GM18867 (cell line): ENCODE data around the gene CAPN9.
"Not testable (repeated sequence)": the region's sequence is repeated elsewhere in the genome, so short reads cannot be mapped to it uniquely, and the experiment has no call there.

Experiments
- ATAC-seq: cut with Tn5 transposase; IDR thresholded peaks from one replicate; pipeline ENCODE4 v1.9.1; 2021; ENCODE audit warnings: mild to moderate bottlenecking, moderate library complexity; ENCODE audit not compliant: unreplicated experiment

Gene CAPN9

GRCh38 chr1:230709619-230710542 lies 37.3 kb upstream of the CAPN9 start:
- ATAC-seq = no peak

GRCh38 chr1:230710543-230710904 lies 36.7 kb upstream of the CAPN9 start:
- no peak for ATAC-seq

GRCh38 chr1:230711245-230711644 lies 35.9 kb upstream of the CAPN9 start:
- ATAC-seq = no peak

- no peak for ATAC-seq
Observed at GRCh38 chr1:230712470-230712942, 34.7 kb upstream of the CAPN9 start.

- ATAC-seq = no peak
Observed at GRCh38 chr1:230713138-230713537, 34.0 kb upstream of the CAPN9 start.

GRCh38 chr1:230713547-230713914 lies 33.7 kb upstream of the CAPN9 start:
- no peak for ATAC-seq

GRCh38 chr1:230713915-230714764 lies 33.0 kb upstream of the CAPN9 start, which contains the start of gene AGT:
Gene AGT (minus strand): TSS chr1:230714122. CDS start chr1:230710823, 3,299 bp downstream.
- ATAC-seq = no peak

- no peak for ATAC-seq
Observed at GRCh38 chr1:230715510-230715909, 31.7 kb upstream of the CAPN9 start.

- not testable (repeated sequence) for ATAC-seq
Observed at GRCh38 chr1:230716453-230716852, 30.7 kb upstream of the CAPN9 start.

- no peak for ATAC-seq
Observed at GRCh38 chr1:230717251-230717650, 29.9 kb upstream of the CAPN9 start.

- not testable (repeated sequence) for ATAC-seq
Observed at GRCh38 chr1:230721849-230722522, 25.2 kb upstream of the CAPN9 start.

- no peak for ATAC-seq
Observed at GRCh38 chr1:230725256-230726012, 21.8 kb upstream of the CAPN9 start.

- no peak for ATAC-seq
Observed at GRCh38 chr1:230728710-230729392, 18.3 kb upstream of the CAPN9 start.

- no peak for ATAC-seq
Observed at GRCh38 chr1:230730977-230731376, 16.2 kb upstream of the CAPN9 start.

GRCh38 chr1:230735447-230735846 lies 11.7 kb upstream of the CAPN9 start:
- ATAC-seq = no peak

GRCh38 chr1:230737622-230738262 lies 9.4 kb upstream of the CAPN9 start:
- no peak for ATAC-seq

GRCh38 chr1:230739564-230740290 lies 7.5 kb upstream of the CAPN9 start:
- no peak for ATAC-seq

GRCh38 chr1:230743899-230744298 lies 3.3 kb upstream of the CAPN9 start:
- ATAC-seq = no peak

GRCh38 chr1:230744382-230744781 lies 2.8 kb upstream of the CAPN9 start:
- ATAC-seq = no peak
